PC-9 (cell line): Measurements from ENCODE around the gene CDC42BPG.

ENCODE experiments used
- EZH2 ChIP-seq: fragments of 200-600 bp; sonication (generic); IDR thresholded peaks from 2 replicates; pipeline ENCODE4 v1.8.0; 2017; ENCODE audit warnings: antibody characterized with exemption, low read depth
- TF ChIP-seq, protein P1 (sequence below): fragments of 200-600 bp; sonication (generic); conservative IDR thresholded peaks from 2 replicates; pipeline ENCODE4 v1.6.1; 2017; ENCODE audit warnings: mixed run types, antibody characterized with exemption, mild to moderate bottlenecking, moderate library complexity

GRCh38 chr11:64853709-64854108 lies 9.3 kb upstream of the CDC42BPG start:
- TF ChIP-seq, protein P1, sequence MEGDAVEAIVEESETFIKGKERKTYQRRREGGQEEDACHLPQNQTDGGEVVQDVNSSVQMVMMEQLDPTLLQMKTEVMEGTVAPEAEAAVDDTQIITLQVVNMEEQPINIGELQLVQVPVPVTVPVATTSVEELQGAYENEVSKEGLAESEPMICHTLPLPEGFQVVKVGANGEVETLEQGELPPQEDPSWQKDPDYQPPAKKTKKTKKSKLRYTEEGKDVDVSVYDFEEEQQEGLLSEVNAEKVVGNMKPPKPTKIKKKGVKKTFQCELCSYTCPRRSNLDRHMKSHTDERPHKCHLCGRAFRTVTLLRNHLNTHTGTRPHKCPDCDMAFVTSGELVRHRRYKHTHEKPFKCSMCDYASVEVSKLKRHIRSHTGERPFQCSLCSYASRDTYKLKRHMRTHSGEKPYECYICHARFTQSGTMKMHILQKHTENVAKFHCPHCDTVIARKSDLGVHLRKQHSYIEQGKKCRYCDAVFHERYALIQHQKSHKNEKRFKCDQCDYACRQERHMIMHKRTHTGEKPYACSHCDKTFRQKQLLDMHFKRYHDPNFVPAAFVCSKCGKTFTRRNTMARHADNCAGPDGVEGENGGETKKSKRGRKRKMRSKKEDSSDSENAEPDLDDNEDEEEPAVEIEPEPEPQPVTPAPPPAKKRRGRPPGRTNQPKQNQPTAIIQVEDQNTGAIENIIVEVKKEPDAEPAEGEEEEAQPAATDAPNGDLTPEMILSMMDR, result no peak
- TF ChIP-seq EZH2, result no peak
